ENCODE data around the gene MANF.
"Not testable (repeated sequence)": the region's sequence is repeated elsewhere in the genome, so short reads cannot be mapped to it uniquely, and the experiment has no call there.

MANF gene

GRCh38 chr3:51379301-51379700 is 5.8 kb upstream of the MANF start:
- Mint-ChIP-seq H3K9me3 (no peaks in the 10 kb centered on the region), H3K4me3 (no peak overlapping the region), H3K4me1 (ENCODE audit: low read depth in 2 of 2) (peaks cover 5 to 11% of the 10 kb centered on the region in 2 donors), H3K27me3 (peaks cover 0 to 18% of the 10 kb centered on the region in 2 donors), H3K27ac (peak overlapping the region in 1 of 2 donors; percentile 2), H3K36me3 (ENCODE audit: insufficient read depth) (no peaks in the 10 kb centered on the region)
- DNase-seq (no peak), ATAC-seq (replicated peaks) (no peak)

DNA sequence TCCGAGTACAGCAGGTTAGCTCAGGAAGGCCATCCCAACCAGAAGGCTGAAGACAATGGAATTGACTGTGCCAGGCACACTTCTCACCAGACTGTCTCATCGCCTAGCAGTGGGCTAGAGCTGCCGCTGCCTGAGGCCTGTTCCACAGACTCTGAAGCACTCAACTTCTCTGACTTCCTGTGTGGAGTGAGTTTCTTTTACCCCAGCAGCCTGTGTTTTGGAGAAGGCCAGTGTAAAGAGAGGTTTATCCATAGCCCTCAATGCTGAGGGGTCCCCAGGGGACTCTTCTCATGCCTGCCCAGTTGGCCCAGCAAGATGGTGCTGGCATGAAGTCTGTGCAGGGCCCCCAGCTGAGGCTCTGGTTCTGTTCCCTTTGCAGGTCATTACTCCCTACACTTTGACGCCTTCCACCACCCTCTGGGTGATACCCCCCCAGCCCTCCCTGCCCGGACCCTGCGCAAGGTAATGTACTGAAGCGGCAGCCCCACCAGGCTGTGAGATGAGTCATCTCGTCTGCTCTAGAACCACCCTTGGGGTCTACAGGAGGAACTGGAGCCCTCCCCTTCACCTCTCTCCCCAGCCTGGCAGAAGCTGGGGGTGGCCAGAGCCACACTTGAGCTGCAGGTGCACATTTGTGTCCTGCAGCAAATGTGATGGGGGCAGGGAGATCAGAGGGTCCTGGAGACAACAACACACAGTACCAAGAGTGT is 5.2 kb upstream of the MANF start:
- Mint-ChIP-seq H3K27ac (no peak overlapping the region), H3K27me3 (peaks cover 0 to 14% of the 10 kb centered on the region in 2 donors), H3K4me3 (no peak overlapping the region), H3K9me3 (no peaks in the 10 kb centered on the region), H3K4me1 (ENCODE audit: low read depth in 2 of 2) (peaks cover 8 to 17% of the 10 kb centered on the region in 2 donors), H3K36me3 (ENCODE audit: insufficient read depth) (peaks cover 5% of the 10 kb centered on the region)
- DNase-seq (no peak), ATAC-seq (replicated peaks) (no peak)

- no peak overlapping the region for H3K4me3 Mint-ChIP-seq
- peaks cover 13% of the 10 kb centered on the region for H3K36me3 Mint-ChIP-seq (ENCODE audit: insufficient read depth)
- no peak for DNase-seq
- H3K27ac Mint-ChIP-seq = no peak overlapping the region
- no peaks in the 10 kb centered on the region for H3K9me3 Mint-ChIP-seq
- H3K27me3 Mint-ChIP-seq = peaks cover 0 to 12% of the 10 kb centered on the region in 2 donors
- ATAC-seq (replicated peaks) = no peak
- H3K4me1 Mint-ChIP-seq (ENCODE audit: low read depth in 2 of 2) = peaks cover 11 to 23% of the 10 kb centered on the region in 2 donors
Measured at GRCh38 chr3:51380601-51381332, 4.3 kb upstream of the MANF start.

DNA sequence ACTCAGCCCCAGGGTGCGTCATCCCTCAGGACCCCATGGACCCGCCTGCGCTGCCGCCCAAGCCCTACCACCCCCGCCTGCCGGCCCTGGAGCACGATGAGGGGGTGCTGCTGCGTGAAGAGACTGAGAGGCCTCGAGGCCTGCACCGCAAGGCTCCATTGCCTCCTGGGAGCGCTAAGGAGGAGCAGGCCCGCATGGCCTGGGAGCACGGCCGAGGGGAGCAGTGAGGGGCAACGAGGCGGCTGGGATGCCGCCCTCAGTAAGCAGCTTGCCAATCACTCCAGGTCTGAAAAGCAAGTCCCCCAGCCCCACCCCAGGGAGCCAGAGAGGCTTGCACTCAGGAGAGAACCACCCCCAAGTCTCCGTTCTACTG is 3.8 kb upstream of the MANF start:
- peaks cover 18% of the 10 kb centered on the region for H3K36me3 Mint-ChIP-seq (ENCODE audit: insufficient read depth)
- H3K4me1 Mint-ChIP-seq (ENCODE audit: low read depth in 2 of 2) = peaks cover 16 to 29% of the 10 kb centered on the region in 2 donors
- peaks cover 0 to 6% of the 10 kb centered on the region in 2 donors for H3K27me3 Mint-ChIP-seq
- no peak overlapping the region for H3K27ac Mint-ChIP-seq
- ATAC-seq (replicated peaks) (no peak), DNase-seq (no peak)
- no peak overlapping the region for H3K4me3 Mint-ChIP-seq
- H3K9me3 Mint-ChIP-seq = no peaks in the 10 kb centered on the region

DNA sequence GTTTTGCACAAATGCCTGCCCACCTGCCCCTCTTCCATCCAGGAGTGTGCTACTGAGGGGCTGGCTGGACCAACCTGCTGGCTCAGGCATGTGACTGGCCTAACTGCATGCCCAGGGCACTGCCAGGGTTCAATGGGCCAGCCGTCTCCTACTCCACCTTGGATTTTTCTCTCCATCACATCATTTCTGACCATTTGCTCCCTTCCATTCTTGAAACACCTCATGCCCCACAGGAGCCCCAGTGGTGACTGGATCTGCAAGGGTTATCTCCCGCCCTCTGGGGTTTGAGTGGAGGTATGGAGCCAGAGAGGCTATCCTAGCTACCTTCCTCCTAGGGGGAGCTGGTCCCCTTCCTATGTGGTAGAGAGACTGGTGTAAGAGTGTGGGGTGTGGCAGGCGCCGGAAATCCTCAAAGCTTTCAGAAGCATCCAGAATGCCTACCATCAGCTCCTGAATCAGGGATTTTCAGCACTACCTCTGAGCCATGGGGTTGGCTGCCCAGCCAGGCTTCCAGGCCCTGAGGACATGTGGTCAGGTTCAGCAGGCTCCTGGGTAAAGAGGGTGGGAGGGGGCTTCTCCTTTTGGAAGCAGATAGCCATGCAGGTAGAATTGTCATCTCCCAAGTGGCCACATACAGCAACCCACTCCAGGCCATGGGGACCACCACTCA is 2.9 kb upstream of the MANF start:
- H3K27me3 Mint-ChIP-seq = no peaks in the 10 kb centered on the region
- H3K27ac Mint-ChIP-seq = no peak overlapping the region
- no peak overlapping the region for H3K4me3 Mint-ChIP-seq
- no peak for ATAC-seq (replicated peaks)
- H3K9me3 Mint-ChIP-seq = no peaks in the 10 kb centered on the region
- H3K4me1 Mint-ChIP-seq (ENCODE audit: low read depth in 2 of 2) = peaks cover 24 to 35% of the 10 kb centered on the region in 2 donors
- no peak for DNase-seq
- peaks cover 27% of the 10 kb centered on the region for H3K36me3 Mint-ChIP-seq (ENCODE audit: insufficient read depth)

DNA sequence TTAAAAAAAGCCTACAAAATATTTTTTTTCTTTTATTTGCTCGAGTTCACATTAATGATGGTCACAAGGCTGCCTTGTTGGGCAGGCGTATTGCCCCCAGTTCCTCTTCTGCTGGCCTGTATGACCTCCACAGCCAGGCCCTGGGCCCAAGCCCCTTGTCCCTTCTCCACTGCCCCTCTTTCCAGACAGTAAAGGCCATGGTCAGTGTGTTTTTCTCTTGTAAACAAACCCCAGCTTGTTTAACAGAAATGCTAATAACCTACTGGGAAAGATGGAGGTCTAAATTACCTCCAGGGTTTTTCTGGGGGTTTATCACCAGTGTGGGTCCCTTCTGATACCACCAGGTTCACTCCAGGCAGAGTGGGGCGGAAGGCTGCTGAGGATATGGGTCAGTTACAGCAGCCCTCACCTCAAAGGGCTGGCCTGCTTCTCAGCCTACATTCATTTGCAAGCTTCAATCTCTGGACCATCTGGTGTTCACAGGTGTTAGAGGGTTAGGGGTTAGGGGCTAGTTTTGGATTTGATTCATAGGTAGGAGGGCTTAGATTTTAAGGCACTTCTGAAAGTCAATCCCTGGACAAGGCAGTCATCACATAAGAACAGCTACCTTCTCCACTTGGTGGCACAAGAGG is 2.0 kb upstream of the MANF start:
- Mint-ChIP-seq H3K4me1 (ENCODE audit: low read depth in 2 of 2) (peaks cover 31 to 41% of the 10 kb centered on the region in 2 donors), H3K9me3 (no peaks in the 10 kb centered on the region), H3K36me3 (ENCODE audit: insufficient read depth) (peaks cover 35% of the 10 kb centered on the region), H3K27me3 (no peaks in the 10 kb centered on the region), H3K4me3 (peak overlapping the region in 1 of 2 donors; percentile 96), H3K27ac (peak overlapping the region; percentile 29 to 99)
- ATAC-seq (replicated peaks) (no peak), DNase-seq (no peak)

DNA sequence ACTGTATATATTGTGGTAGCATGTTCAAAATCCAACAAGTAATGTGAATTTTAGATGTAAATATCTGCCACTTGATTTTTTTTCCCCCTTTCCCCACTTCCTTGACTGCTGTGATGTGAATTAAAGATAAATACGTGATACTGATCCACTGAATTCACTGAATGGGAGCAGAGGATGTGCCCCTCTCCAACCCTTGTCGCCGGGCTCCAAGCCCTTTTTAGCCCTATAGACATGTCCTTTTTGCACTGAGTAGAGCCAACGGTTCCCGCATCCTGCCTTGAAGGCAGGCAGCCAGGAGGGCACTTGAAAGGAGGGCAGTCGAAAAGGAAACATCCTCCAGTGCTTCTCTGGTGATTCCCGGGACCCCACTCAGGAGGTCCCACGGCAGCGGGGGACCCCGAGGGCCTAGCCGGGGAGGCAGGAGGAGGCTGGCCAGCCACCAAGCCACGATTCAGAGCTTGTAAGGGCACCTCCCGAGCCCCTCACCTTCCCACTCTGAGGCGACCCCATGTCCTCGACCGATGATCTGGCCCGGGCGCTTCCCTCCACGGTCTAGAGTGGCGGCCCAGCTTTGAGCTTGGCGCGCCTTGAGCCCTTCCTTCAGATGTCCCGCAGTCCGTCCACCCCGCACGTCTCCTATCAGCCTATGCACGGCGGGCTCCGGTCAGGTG is 901 bp upstream of the MANF start:
- Mint-ChIP-seq H3K4me1 (ENCODE audit: low read depth in 2 of 2) (peaks cover 38 to 42% of the 10 kb centered on the region in 2 donors), H3K27ac (peak overlapping the region; percentile 98 to 99), H3K36me3 (ENCODE audit: insufficient read depth) (peaks cover 45% of the 10 kb centered on the region), H3K4me3 (peak overlapping the region; percentile 95 to 96), H3K27me3 (no peaks in the 10 kb centered on the region), H3K9me3 (no peaks in the 10 kb centered on the region)
- peak in 1 of 3 experiments; percentile 14 for DNase-seq
- no peak for ATAC-seq (replicated peaks)

DNA sequence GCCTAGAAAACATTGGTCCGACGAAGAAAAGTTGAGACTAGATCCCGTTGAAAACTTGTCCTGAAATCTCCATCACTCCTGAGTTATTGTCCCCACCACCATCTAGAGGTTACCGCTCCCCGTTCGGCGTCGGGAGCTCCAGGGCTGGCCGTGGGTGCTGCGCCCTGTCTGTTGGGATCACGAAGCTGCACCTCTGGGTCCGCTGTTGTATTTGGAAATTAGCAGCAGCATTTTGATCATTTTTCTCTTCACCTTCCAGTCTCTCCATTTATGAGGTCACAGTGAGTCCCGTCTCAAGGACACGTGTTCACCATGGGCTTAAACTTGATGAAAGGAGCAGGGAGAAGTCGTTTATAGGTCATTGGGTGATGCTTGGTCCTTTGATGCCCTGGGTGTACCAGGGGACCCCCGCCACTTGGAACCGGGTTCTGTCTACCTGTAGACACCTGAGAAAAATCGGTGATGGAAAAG is 565 bp downstream of the MANF start:
- peak overlapping the region; percentile 98 to 99 for H3K27ac Mint-ChIP-seq
- ATAC-seq (replicated peaks) = no peak
- H3K9me3 Mint-ChIP-seq = no peaks in the 10 kb centered on the region
- DNase-seq = no peak
- no peaks in the 10 kb centered on the region for H3K27me3 Mint-ChIP-seq
- H3K4me3 Mint-ChIP-seq = peak overlapping the region; percentile 95 to 96
- H3K36me3 Mint-ChIP-seq (ENCODE audit: insufficient read depth) = peaks cover 57% of the 10 kb centered on the region
- H3K4me1 Mint-ChIP-seq (ENCODE audit: low read depth in 2 of 2) = peaks cover 48 to 50% of the 10 kb centered on the region in 2 donors

- Mint-ChIP-seq H3K4me1 (ENCODE audit: low read depth in 2 of 2) (peaks cover 49 to 50% of the 10 kb centered on the region in 2 donors), H3K9me3 (no peaks in the 10 kb centered on the region), H3K4me3 (peak overlapping the region; percentile 95 to 96), H3K27me3 (no peaks in the 10 kb centered on the region), H3K27ac (peak overlapping the region; percentile 98 to 99), H3K36me3 (ENCODE audit: insufficient read depth) (peaks cover 57% of the 10 kb centered on the region)
- no peak for DNase-seq
- ATAC-seq (replicated peaks) = no peak
Measured at GRCh38 chr3:51386159-51386851, 1.2 kb downstream of the MANF start.

DNA sequence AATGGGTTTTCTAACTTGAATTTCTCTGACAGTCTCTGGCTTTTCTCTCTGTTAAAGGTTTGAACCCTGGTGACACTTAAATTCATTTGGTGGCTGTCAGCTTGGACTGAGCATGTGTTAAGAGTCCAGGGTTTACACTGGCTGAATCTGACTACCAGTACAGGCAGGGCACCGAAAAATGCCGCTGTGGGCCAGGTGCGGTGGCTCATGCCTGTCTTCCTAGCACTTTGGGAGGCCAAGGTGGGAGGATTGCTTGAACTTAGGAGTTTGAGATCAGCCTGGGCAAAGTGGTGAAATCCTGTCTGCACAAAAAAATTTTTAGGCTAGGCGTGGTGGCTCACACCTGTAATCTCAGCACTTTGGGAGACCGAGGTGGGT is 1.8 kb downstream of the MANF start:
- no peak for DNase-seq
- Mint-ChIP-seq H3K36me3 (ENCODE audit: insufficient read depth) (peaks cover 59% of the 10 kb centered on the region), H3K27me3 (no peaks in the 10 kb centered on the region), H3K9me3 (no peaks in the 10 kb centered on the region), H3K4me3 (peak overlapping the region; percentile 95 to 96), H3K27ac (peak overlapping the region; percentile 98 to 99), H3K4me1 (ENCODE audit: low read depth in 2 of 2) (peaks cover 49 to 50% of the 10 kb centered on the region in 2 donors)
- ATAC-seq (replicated peaks) = no peak

- not testable (repeated sequence) for H3K27me3 Mint-ChIP-seq; H3K9me3 Mint-ChIP-seq; ATAC-seq (replicated peaks); DNase-seq; H3K4me3 Mint-ChIP-seq
- Mint-ChIP-seq H3K4me1 (ENCODE audit: low read depth in 2 of 2) (peaks cover 49 to 50% of the 10 kb centered on the region in 2 donors), H3K36me3 (ENCODE audit: insufficient read depth) (peaks cover 63% of the 10 kb centered on the region), H3K27ac (peak overlapping the region in 1 of 2 donors; percentile 98)
Measured at GRCh38 chr3:51387281-51387680, 2.2 kb downstream of the MANF start.

DNA sequence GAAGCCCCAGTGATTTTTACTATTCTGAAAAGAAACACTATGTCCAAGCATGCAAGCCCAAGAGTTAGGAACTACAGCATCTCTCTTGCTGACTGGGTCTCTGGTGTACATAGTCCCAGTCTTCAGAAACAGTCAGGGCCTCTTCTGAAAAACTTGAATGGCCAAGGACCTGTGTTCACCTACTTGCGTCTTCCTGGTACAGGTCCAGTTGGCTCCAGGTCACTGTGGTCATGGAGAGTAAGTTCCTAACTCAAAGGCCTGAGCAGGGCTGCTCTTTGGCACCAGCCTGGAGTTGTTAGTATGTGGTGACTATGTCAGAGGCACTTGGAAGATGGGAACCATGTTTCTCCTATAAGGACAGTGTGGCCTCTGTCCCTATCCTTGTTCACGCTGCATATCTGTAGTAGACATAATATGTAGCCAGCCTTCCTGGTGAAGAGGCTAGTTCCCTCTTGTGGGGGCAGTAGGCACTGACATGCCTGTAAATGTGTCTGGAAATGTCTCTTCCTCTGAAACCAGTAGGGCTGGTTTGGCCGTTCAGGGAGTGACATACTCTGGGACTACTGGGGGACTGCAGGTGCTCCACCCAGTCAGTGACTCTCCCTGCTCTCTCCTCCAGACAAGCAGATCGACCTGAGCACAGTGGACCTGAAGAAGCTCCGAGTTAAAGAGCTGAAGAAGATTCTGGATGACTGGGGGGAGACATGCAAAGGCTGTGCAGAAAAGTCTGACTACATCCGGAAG is 3.4 kb downstream of the MANF start:
- Mint-ChIP-seq H3K27ac (no peak overlapping the region), H3K36me3 (ENCODE audit: insufficient read depth) (peaks cover 74% of the 10 kb centered on the region), H3K4me3 (no peak overlapping the region), H3K9me3 (no peaks in the 10 kb centered on the region), H3K27me3 (no peaks in the 10 kb centered on the region), H3K4me1 (ENCODE audit: low read depth in 2 of 2) (peaks cover 53 to 54% of the 10 kb centered on the region in 2 donors)
- ATAC-seq (replicated peaks) = no peak
- no peak for DNase-seq
